ENCODE results near the gene OR6B3.
A peak's percentile ranks its signal among the peaks of the same experiment; 100 is the strongest.
"Not testable (repeated sequence)": the region's sequence is repeated elsewhere in the genome, so short reads cannot be mapped to it uniquely, and the experiment has no call there.

The OR6B3 gene
- 0 reads per million in 3 experiments for total RNA-seq

GRCh38 chr2:240053173-240054155 lies at the start of gene OR6B3:
TSS of gene OR6B3 (minus strand) at chr2:240053521.
- DNase-seq, result no peak

GRCh38 chr2:240098349-240098748 lies 45.0 kb upstream of the OR6B3 start:
- DNase-seq, result no peak

- DNase-seq, result no peak
Measured at GRCh38 chr2:240095556-240096523, 42.5 kb upstream of the OR6B3 start.

GRCh38 chr2:240089306-240089705 lies 36.0 kb upstream of the OR6B3 start:
- DNase-seq, result no peak

GRCh38 chr2:240086563-240086962 lies 33.2 kb upstream of the OR6B3 start:
- DNase-seq, result no peak

GRCh38 chr2:240078631-240079030 lies 25.3 kb upstream of the OR6B3 start:
- DNase-seq, result no peak

GRCh38 chr2:240077442-240077841 lies 24.1 kb upstream of the OR6B3 start:
- DNase-seq, result no peak

- DNase-seq, result no peak
Measured at GRCh38 chr2:240074545-240074944, 21.2 kb upstream of the OR6B3 start.

GRCh38 chr2:240070907-240071306 lies 17.6 kb upstream of the OR6B3 start:
- DNase-seq, result no peak

- DNase-seq, result no peak
Measured at GRCh38 chr2:240069829-240070228, 16.5 kb upstream of the OR6B3 start.

GRCh38 chr2:240068193-240068592 lies 14.9 kb upstream of the OR6B3 start:
- DNase-seq, result no peak

- DNase-seq, result no peak
Measured at GRCh38 chr2:240066489-240066888, 13.2 kb upstream of the OR6B3 start.

GRCh38 chr2:240064898-240065297 lies 11.6 kb upstream of the OR6B3 start:
- DNase-seq, result no peak

- DNase-seq, result peak; percentile 37
Measured at GRCh38 chr2:240060977-240061591, 7.8 kb upstream of the OR6B3 start.

GRCh38 chr2:240056678-240057077 lies 3.4 kb upstream of the OR6B3 start:
- no peak for DNase-seq

GRCh38 chr2:240055177-240055917 lies 2.0 kb upstream of the OR6B3 start:
- DNase-seq, result no peak

- DNase-seq, result no peak
Measured at GRCh38 chr2:240052524-240052923, 797 bp downstream of the OR6B3 start.

GRCh38 chr2:240051697-240052096 lies 1.6 kb downstream of the OR6B3 start:
- DNase-seq, result no peak

GRCh38 chr2:240050278-240050677 lies 3.0 kb downstream of the OR6B3 start:
- no peak for DNase-seq

- no peak for DNase-seq
Measured at GRCh38 chr2:240048237-240048636, 5.1 kb downstream of the OR6B3 start.

- DNase-seq, result no peak
Measured at GRCh38 chr2:240045098-240045497, 8.2 kb downstream of the OR6B3 start.

GRCh38 chr2:240044096-240044495 lies 9.2 kb downstream of the OR6B3 start:
- DNase-seq, result not testable (repeated sequence)

Measured in central memory CD4-positive, alpha-beta T cell (primary cell).